ENCODE results near the gene CAMK2B.
"Not testable (repeated sequence)": the region's sequence is repeated elsewhere in the genome, so short reads cannot be mapped to it uniquely, and the experiment has no call there.

CAMK2B gene

DNA sequence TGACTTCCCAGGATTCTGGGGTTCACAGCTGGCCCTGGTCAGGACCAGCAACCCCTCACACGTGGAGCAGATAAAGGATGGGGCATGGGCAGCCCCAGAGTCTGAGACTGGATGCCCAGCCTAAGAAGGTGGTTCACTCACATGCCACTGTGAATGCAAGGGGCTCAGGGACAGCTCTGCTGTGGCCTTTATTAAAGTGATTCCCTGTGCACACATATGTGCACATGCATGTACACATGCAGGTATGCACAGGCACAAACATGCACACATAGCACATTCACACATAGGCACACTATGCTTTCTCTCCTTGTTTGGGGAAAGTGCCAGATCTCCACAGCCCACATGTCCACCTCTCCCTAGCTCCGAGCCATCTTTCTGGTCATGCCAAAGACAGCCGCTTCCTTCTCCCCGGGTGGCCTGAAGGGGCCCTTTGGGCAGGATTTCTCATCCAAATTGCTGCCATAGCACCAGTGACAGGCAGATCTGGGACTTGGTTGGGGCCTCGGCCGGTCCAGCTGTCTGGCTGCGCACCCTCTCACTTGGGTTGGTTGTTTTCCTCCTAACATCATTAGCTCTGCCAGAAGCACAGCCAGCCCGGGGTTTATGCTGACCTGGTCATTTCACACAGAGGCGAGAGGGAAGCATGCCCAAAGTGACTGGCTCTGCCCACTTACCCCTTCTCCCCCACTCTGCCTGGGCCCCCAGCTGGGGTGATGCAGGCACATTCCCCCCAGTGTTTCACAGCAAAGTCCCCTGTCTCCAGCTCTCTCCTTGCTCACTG lies 137.6 kb downstream of the CAMK2B start:
- DNase-seq: no peak

- DNase-seq: no peak
Measured at GRCh38 chr7:44186736-44187135, 138.7 kb downstream of the CAMK2B start.

- no peak for DNase-seq
Measured at GRCh38 chr7:44185729-44186128, 139.7 kb downstream of the CAMK2B start.

DNA sequence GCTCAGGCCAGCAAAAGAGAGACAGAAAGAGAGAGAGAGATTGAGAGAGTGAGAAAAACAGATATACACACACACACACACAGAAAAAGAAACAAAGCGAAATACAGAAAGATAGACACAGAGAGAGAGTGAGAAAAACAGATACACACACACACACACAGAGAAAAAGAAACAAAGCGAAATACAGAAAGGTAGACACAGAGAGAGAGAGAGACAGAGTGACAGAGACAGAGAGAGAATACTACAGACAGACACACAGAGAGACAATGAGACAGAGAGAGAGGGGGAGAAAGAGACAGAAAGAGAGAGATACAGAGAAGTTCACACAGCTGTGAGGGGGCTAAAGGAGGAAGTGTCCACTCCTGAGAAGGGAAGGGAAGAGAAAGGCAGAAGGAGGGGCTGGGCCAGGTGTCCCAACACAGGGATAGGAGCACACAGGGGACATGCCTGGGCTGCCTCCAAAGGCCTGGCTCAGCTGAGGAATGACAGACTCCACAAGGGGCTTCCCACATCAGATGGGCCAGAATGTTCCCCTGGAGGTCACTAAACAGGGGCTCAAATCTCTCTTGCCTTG lies 140.4 kb downstream of the CAMK2B start:
- no peak for DNase-seq

DNA sequence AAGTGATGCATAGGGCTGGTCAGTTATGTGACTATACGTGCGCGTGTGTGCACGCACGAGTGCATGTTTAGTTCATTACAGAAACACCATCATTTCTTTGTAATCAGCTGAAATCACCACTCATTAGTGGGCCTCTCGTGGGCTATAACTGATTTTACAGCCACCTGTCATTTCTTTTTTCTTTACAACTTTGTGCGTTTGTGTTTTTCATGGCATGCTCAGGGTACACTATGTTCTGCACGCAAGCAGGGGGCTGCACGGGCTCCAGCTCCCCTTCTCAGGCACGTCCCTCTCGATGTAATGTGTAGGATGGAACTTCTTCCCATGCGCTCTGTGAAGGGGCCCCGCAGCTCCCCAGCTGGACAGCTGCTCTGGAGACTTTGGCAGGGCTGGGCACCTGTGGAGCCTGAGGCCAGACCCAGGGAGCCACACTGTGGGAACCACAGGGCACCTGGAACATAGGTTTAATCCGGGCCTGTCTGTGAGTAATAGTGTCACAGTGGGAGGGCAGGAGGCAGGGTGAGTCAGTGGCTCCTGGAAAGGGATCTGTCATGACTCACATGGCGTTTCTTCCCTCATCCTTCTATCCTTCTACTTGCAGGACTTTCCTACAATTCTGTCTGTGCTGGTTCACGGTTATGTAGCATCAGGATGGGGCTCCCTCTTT lies 141.1 kb downstream of the CAMK2B start:
- DNase-seq: no peak

GRCh38 chr7:44183386-44183785 lies 142.0 kb downstream of the CAMK2B start:
- DNase-seq: no peak

DNA sequence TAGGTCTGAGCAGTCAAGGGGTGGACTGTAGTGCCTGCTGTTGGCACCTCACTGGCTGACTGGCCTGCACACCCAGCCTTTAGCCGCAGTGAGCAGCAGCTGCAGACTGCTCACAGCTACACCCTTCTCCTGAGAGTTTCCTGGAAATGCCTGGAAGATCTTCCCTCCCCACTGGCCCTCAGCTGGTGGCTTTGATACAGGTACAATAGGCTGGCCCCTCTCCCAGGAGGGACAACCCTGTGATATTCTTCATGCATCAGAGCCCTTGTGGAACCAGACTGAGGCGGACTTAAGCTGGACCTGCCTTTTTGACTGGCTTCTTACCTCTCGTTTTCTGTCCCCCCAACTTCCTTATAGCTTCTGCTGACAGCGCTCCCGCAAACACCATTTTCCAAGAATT lies 142.6 kb downstream of the CAMK2B start:
- no peak for DNase-seq

DNA sequence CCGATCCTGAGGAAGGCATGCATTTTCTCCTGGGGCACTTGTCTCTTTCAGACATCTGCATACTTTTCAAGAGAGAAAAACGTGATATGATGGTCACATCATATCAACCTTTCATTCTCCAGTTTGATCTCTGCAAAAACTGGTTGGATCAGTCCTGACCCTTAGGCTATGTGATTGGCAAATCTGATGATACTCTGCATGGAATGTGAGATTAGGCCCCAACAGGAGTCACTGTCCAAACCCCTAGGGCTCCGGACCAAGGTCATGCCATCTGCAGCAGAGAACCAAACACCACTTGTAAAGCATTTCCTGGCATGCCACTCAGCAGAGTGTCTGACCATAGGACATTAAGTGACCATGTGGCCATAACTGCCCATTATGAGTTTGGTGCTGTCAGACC lies 144.8 kb downstream of the CAMK2B start:
- no peak for DNase-seq

DNA sequence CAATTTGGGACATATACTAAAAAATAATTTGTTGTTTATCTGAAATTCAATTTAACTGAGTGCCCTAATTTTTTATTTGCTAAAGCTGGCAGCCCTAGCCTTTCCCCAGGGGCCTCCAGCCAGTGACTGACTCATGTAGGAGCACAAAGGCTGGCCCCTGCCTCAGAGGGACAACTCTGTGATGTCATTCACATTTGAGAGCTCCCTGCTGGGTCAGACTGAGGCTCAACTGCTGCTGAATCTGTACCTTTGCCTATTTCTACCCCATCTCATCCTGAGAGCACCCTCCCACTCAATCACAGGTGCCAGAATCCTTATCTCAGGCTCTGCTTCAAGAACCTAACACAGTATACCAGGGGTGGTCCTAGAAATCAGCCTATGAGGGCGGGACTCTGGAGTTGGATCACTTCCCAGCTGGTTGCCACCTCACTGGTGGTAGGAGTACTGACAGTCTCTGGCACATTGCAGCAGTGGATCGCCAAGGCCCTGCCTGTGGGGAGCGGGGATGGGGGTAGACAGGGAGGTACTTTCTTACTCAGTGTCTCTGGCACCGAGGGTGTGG lies 147.7 kb downstream of the CAMK2B start:
- peak; percentile 7 for DNase-seq

DNA sequence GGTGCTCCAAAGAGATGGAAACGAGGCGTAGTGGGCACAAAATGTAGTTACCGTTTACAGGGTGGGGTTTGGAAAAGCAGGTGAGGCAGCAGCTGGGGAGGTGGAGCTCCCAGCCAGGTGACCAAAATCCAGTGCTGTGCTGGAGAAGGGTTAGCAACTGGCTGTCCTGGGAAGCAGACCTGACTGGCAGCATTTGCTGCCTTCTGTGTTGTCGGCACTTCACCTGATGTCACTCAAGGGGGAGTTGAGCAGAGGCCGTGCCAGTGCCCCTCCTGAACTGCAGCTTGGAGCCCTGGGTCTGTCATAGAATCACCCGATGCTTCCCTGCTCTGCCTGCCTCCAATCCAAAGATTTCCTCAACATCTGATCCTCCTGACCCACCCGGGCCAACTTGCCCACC lies 148.9 kb downstream of the CAMK2B start:
- no peak for DNase-seq

- no peak for DNase-seq
Measured at GRCh38 chr7:44175730-44176129, 149.7 kb downstream of the CAMK2B start.

DNA sequence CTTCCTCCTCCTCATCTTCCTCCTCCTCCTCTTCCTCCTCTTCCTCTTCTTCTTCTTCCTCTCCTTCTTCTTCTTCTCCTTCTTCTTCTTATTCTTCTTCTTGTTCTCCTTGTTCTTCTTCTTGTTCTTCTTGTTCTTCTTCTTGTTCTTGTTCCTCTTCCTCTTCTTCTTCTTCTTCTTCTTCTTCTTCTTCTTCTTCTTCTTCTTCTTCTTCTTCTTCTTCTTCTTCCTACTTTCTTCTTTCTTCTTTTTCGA lies 150.8 kb downstream of the CAMK2B start:
- not testable (repeated sequence) for DNase-seq

DNA sequence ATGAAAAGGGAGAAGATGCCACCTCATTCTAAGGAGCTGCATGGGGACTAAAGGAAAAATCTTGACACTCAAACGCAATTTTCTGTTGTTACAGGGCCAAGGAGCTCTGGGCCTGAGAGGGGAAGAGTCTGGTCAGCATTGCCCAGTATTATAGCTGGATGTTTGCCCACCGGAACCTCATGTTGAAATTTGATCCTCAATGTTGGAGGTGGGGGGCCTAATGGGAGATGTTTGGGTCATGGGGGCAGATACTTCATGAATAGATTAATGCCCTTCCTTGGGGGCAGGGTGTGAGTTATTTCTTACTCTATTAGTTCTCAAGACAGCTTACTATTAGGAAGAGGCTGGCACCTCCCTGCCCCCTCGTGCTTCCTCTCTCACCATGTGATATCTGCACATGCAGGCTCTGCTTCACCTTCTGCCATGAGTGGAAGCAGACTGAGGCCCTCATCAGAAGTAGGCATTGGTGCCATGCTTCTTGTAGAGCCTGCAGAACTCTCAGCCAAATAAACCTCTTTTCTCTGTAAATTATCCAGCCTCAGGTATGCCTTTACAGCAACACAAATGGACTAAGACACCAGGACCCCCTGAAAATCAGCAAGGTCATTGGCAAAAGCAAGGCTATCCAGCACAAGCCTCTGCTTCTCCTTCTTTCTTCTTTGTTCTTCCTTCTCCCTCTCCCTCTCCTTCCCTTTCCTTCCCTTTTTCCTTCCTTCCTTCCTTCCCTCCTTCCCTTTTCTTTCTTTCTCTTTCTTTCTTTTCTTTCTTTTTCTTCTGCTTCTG lies 151.3 kb downstream of the CAMK2B start:
- no peak for DNase-seq

DNA sequence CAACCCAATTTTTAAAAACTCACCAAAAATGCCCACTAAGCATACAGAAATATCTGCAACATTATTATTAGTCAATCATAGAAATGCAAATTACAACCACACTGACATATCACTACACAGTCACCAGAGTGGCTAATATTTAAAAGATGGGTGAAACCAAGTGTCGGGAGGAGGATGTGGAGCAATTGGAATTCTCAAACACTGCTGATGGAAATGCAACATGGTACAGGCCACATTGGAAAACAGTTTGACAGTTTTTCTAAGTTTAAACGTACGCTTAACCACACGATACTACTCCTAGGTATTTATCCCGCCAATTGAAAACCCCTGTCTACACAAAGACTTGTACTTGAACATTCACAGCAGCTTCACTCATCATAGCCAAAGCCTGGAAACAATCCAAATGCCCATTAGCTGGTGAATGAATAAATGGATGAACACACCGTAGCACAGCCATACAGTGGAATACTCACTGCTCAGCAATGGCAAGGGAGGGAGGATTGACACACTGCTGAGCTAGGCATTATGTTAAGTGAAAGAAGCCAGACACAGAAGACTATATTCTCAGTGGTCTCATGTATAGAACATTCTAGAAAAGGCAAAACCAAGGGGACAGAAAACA lies 152.5 kb downstream of the CAMK2B start:
- peak; percentile 81 for DNase-seq

DNA sequence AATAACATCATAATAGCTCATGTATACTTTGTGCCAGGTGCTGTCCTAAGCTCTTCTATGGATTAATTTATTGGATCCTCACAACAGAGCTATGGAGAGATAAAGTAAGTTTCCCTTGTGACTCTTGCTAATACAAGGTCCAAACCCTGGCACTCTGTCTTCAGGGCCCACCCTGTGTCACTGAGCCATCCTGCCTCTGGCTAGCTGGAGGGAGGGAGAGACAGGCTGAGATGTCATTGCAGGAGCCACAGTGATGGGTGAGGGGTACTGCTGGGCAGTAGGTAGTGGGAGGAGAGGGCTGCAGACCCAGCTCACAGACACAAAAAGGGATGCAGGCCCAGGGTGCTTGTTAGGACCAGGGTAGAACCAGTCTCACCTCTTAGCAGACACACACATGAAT lies 153.0 kb downstream of the CAMK2B start:
- no peak for DNase-seq

DNA sequence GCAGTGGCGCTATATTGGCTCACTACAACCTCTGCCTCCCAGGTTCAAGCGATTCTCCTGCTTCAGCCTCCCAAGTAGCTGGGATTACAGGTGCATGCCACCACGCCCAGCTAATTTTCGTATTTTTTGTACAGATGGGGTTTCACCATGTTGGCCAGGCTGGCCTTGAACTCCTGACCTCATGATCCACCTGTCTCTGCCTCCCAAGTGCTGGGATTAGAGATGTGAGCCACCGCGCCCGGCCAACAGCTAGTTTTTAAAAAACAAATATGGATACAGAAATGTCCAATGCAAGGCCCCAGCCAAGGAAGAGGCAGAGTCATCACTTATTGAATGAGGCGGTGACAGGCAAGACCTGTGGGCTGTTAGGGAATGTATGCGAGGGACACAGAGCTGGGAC lies 153.5 kb downstream of the CAMK2B start:
- DNase-seq: not testable (repeated sequence)

- DNase-seq: no peak
Measured at GRCh38 chr7:44167920-44168319, 157.5 kb downstream of the CAMK2B start.
